Measurements from ENCODE around the gene KRT80. TPM values are rescaled to one million over a fixed set of nuclear protein-coding genes. Genes with fewer than 3 reads are reported as not detected.

KRT80 gene
- total RNA-seq, 3 donors from 2014 or later (not counting 1 experiment from before 2014, with no cell fraction given): not detected

DNA sequence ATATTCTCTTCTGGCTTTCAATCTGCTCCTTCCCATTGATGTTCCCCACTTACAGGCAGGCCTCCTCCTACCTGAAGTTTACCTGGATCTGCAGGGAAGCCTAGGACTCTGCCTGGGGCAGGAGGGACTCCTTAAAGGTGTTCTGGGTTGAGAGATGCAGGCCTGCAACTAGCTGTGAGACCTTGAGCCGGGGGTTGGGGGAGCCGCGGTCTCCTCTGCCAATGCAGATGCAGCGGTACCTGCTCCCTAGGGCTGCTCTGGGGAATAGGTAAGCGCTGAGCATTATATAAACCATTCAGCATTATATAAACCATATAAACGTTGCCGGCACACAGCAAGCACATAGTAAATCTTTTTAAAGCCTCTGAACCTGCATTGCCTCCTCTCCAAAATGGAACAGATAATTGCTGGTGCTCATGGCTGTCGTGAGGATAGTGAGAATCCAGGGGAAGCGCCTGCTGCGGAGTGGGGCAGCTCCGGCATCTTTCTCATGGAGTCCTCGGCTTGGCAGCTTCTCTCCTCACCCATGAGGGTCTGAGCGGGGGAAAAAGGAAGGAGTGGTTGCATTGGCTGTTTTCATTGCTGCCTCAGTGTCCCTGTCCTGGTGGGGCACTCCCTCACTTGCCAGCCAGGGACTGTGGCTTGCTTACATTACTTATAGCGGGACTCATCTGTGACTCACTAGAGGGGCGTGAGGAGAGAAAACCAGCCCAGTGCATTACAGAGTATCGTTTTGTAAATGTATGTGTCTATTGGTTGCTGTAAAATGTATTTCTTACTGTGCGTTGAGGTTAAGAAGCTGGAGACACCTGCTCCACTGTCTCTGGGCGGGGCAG lies 12.5 kb upstream of the KRT80 start:
- intact Hi-C loops (cut with micrococcal nuclease): no loop called here
- Histone ChIP-seq H3K36me3 (ENCODE audit: control insufficient read depth, insufficient read depth, low read length) (no peaks in the 10 kb centered on the region), H3K4me3 (ENCODE audit: low read length) (no peak overlapping the region), H3K9me3 (ENCODE audit: control insufficient read depth, insufficient read depth, low read length) (no peaks in the 10 kb centered on the region), H3K27me3 (ENCODE audit: control insufficient read depth, insufficient read depth, low read length) (no peaks in the 10 kb centered on the region), H3K4me1 (ENCODE audit: control insufficient read depth, insufficient read depth, low read length) (peaks cover 13% of the 10 kb centered on the region), H3K27ac (ENCODE audit: low read length) (no peak overlapping the region)
- TF ChIP-seq, protein P1, sequence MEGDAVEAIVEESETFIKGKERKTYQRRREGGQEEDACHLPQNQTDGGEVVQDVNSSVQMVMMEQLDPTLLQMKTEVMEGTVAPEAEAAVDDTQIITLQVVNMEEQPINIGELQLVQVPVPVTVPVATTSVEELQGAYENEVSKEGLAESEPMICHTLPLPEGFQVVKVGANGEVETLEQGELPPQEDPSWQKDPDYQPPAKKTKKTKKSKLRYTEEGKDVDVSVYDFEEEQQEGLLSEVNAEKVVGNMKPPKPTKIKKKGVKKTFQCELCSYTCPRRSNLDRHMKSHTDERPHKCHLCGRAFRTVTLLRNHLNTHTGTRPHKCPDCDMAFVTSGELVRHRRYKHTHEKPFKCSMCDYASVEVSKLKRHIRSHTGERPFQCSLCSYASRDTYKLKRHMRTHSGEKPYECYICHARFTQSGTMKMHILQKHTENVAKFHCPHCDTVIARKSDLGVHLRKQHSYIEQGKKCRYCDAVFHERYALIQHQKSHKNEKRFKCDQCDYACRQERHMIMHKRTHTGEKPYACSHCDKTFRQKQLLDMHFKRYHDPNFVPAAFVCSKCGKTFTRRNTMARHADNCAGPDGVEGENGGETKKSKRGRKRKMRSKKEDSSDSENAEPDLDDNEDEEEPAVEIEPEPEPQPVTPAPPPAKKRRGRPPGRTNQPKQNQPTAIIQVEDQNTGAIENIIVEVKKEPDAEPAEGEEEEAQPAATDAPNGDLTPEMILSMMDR (IDR thresholded peaks at IDR 0.05): no peak
- no peaks in the 10 kb centered on the region for H3K36me3 Mint-ChIP-seq
- H3K27me3 Mint-ChIP-seq (ENCODE audit: low read depth in 2 of 2): peaks cover 11 to 19% of the 10 kb centered on the region in 2 donors
- ATAC-seq (no peak), DNase-seq (no peak)
- WGBS (ENCODE audit: insufficient coverage): 92% methylated on average over 18 of the region's 18 CpGs
- peaks cover 0 to 6% of the 10 kb centered on the region in 2 donors for H3K4me1 Mint-ChIP-seq
- no peaks in the 10 kb centered on the region for H3K9me3 Mint-ChIP-seq
- H3K4me3 Mint-ChIP-seq: no peak overlapping the region
- no peak overlapping the region for H3K27ac Mint-ChIP-seq

DNA sequence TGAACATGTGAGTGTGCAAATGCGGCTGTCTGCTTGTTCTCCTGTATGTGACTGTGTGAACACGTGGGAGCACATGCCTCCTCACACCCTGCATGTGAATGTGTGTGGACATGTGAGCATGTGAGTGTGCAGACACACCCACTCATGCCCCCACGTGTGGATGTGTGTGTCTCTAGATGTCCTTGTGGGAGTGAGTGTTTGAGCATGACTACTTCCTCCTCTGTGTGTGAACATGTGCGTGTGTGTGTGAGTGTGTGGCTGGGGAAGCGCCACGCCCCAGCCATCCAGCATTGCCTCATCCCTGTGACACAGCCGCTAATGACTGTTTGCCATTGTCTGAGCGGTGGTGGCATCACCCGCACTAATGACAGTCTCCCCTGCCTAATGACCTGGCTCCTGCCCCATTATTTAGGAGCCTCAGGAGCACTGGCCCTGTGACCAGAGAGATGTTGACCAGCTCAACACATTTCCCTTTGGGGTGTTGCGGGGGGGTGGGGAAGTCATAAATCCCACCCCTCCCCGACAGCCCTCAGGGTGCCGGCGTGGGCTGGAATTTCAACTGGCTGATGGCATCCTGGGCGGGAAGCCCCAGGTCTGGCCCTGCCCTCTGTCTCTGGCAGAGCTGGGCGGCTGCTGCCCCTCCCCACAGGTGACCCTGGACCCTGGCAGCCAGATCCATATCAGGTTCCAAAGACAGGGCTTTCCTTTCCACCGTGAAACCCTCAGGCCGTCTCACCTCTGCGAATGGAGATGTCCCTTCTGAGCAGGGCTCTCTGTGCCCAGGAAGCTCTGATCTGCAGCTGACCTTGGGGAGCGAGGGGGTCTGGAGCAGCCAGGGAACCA lies 11.5 kb upstream of the KRT80 start:
- TF ChIP-seq, protein P1 (IDR thresholded peaks at IDR 0.05): no peak
- H3K27ac Mint-ChIP-seq: no peak overlapping the region
- Histone ChIP-seq H3K27me3 (ENCODE audit: control insufficient read depth, insufficient read depth, low read length) (no peaks in the 10 kb centered on the region), H3K4me1 (ENCODE audit: control insufficient read depth, insufficient read depth, low read length) (peaks cover 22% of the 10 kb centered on the region), H3K9me3 (ENCODE audit: control insufficient read depth, insufficient read depth, low read length) (no peaks in the 10 kb centered on the region), H3K4me3 (ENCODE audit: low read length) (no peak overlapping the region), H3K27ac (ENCODE audit: low read length) (no peak overlapping the region), H3K36me3 (ENCODE audit: control insufficient read depth, insufficient read depth, low read length) (no peaks in the 10 kb centered on the region)
- H3K4me1 Mint-ChIP-seq: peaks cover 0 to 6% of the 10 kb centered on the region in 2 donors
- no peaks in the 10 kb centered on the region for H3K36me3 Mint-ChIP-seq
- H3K4me3 Mint-ChIP-seq: no peak overlapping the region
- WGBS (ENCODE audit: insufficient coverage): 38% methylated on average over 19 of the region's 19 CpGs
- DNase-seq (peak in 1 of 2 donors; percentile 18), ATAC-seq (peak; percentile 55 to 68 (median 64))
- peaks cover 11 to 16% of the 10 kb centered on the region in 2 donors for H3K27me3 Mint-ChIP-seq (ENCODE audit: low read depth in 2 of 2)
- H3K9me3 Mint-ChIP-seq: no peaks in the 10 kb centered on the region
- intact Hi-C loops (cut with micrococcal nuclease): no loop called here

DNA sequence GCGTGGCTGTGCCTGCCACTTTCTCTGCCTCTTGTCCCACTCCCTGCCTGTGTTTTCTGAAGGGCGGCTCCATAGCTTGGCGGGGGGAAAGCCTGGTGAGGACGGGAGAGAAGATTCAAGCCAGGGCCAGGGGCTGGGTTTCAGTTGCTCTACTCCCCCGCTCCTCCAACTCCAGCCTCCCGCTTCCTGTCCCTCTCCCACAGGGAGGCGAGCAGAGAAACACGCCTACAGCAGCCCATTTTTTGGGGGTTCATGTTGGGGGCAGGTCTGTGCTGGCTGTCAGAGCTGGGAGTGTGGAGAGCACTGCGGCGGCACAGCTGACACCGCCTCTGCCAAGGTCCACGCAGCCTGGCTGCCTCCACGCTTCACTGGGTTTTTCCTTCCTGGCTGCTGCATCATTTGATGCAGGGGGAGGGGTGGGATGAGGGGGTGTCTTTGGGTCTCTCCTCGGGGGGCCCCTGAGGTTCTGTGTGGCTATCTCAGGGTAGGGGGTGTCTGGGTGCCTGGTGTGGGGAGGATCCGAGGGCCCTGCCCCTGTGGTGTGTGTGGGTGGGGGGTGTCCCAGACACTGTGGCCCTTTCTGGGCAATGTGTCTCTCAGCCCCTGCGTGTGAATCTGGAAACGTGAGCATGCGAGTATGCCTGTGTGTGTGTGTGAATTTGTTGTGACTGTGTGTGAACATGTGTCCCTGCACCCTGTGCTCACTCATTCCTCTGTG lies 10.7 kb upstream of the KRT80 start:
- 68% methylated on average over 16 of the region's 18 CpGs for WGBS (ENCODE audit: insufficient coverage)
- Mint-ChIP-seq H3K36me3 (no peaks in the 10 kb centered on the region), H3K4me1 (peaks cover 0 to 6% of the 10 kb centered on the region in 2 donors), H3K27me3 (ENCODE audit: low read depth in 2 of 2) (peaks cover 11 to 16% of the 10 kb centered on the region in 2 donors), H3K4me3 (no peak overlapping the region), H3K27ac (no peak overlapping the region), H3K9me3 (no peaks in the 10 kb centered on the region)
- peaks cover 30% of the 10 kb centered on the region for H3K4me1 ChIP-seq (ENCODE audit: control insufficient read depth, insufficient read depth, low read length)
- no peak for DNase-seq
- ATAC-seq: peak in 1 of 3 donors; percentile 36
- TF ChIP-seq, protein P1 (IDR thresholded peaks at IDR 0.05): no peak
- H3K27me3 ChIP-seq (ENCODE audit: control insufficient read depth, insufficient read depth, low read length): no peaks in the 10 kb centered on the region
- intact Hi-C loops (cut with micrococcal nuclease): no loop called here
- no peak overlapping the region for H3K27ac ChIP-seq (ENCODE audit: low read length)
- H3K36me3 ChIP-seq (ENCODE audit: control insufficient read depth, insufficient read depth, low read length): no peaks in the 10 kb centered on the region
- H3K4me3 ChIP-seq (ENCODE audit: low read length): no peak overlapping the region
- H3K9me3 ChIP-seq (ENCODE audit: control insufficient read depth, insufficient read depth, low read length): no peaks in the 10 kb centered on the region

All from natural killer cell (primary cell).